Measurements from ENCODE around the gene ACADVL.

The ACADVL gene

DNA sequence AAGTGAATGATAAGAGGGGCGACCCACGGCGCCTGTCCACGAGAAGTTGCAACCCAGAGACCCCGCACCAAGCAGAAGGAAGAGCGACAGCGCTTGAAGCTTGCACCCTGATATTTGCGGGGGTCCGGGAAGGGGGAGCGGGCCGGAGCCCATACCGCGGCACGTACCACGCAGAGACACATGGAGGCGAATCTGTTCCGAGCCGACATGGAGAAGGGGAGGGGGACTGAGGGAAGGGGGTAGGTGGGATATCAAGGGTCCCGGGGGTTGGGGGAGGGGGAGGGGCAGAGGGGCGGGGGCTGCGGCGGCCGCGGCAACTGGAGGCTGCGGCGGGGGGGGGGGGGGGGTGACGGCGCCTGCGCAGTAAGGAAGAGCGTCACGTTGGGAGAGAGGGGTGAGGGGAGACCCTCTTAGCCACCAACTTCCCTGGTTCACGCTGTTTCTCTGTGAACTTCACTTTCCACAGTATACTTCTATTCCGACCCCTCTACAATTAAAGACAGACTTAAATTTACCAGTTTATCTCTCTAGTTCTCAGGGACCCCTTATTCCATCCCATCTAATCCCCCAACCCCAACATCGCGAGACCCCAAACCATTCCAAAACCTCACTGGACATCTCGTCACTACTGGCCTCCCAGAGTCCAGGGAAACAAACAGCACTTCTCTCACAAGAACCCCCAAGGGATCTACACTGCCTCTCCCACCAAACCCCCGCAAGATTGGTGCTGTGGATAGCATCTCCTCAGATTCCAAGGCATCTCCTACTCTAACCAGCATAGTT, 8.1 kb upstream of the ACADVL start:
- no peak for DNase-seq (ENCODE audit: low spot score)
- POLR2A ChIA-PET (ENCODE audit: low non-redundant PET) = no interaction called here
- H3K27ac ChIP-seq = no peak overlapping the region
- TF ChIP-seq, protein P1, sequence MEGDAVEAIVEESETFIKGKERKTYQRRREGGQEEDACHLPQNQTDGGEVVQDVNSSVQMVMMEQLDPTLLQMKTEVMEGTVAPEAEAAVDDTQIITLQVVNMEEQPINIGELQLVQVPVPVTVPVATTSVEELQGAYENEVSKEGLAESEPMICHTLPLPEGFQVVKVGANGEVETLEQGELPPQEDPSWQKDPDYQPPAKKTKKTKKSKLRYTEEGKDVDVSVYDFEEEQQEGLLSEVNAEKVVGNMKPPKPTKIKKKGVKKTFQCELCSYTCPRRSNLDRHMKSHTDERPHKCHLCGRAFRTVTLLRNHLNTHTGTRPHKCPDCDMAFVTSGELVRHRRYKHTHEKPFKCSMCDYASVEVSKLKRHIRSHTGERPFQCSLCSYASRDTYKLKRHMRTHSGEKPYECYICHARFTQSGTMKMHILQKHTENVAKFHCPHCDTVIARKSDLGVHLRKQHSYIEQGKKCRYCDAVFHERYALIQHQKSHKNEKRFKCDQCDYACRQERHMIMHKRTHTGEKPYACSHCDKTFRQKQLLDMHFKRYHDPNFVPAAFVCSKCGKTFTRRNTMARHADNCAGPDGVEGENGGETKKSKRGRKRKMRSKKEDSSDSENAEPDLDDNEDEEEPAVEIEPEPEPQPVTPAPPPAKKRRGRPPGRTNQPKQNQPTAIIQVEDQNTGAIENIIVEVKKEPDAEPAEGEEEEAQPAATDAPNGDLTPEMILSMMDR (conservative IDR thresholded peaks at IDR 0.05; ENCODE audit: low read depth) = no peak
- CTCF ChIA-PET = no interaction called here

DNA sequence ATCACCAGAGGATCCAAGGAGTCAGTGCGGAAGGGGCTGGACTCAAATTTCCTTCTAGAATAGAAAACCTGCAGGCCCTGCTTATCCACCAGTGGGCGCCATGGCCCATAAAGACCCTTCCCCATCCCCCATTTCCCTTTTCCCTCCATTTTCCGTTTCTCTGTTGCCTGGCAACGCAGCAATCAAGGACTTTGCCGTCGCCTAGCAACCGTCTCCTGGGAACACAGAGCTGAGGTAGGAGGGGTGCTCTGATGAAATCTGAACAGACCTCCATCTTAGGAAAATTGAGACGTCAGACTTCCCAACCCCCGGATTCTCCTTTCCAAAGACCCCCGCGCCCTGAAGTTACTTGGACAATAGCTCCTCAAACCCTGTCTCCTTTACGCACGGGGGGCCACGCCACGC, 5.8 kb upstream of the ACADVL start:
- peak overlapping the region; percentile 99 for H3K27ac ChIP-seq
- peak; percentile 73 for DNase-seq (ENCODE audit: low spot score)
- TF ChIP-seq, protein P1 (conservative IDR thresholded peaks at IDR 0.05; ENCODE audit: low read depth) = no peak
- ChIA-PET CTCF (no interaction called here), POLR2A (ENCODE audit: low non-redundant PET) (no interaction called here)

DNA sequence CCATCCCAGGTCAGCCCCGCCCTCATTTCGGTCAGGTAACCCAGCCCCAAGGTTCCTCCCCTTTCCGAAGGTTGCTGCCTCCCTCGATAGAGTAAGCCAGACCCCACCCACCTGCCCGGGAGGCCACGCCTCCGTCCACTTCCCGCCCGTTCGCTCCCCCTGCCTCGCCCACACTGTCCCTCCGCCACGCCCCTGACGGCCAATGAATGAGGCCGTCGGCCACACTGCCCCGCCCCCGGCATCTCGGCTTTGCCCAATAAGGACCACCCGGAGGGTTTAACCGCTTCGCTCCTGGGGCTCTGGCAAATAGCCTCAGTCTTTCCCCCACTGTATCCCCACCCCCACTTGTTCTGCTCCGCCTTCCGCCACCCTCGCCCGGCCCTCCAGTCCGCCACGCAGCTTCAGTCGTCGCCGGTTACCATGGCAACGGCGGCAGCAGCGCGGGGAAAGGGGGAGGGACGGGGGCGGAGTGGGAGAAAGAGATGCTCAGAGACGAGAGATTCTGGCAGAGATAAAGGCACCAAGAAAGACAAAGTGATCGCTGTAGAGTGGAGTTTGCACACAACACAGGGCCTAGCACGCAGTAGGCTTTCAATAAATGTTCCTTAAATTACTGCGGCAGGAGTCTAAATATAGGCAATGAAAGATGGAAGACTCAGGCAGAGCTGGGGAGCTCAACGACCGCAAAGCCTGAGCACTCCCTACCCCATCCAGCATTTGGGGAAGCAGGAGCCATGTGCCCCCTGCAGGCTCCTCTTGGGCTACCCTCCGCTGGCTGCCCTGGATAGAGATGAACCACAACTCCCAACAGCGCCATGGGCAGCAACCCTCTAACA, 5.2 kb upstream of the ACADVL start:
- peak; percentile 98 for DNase-seq (ENCODE audit: low spot score)
- ChIA-PET POLR2A (ENCODE audit: low non-redundant PET) (no interaction called here), CTCF (interaction anchor here (0.6 kb wide), 1 partner anchor 101 kb away, joined by 3 read pairs; no protein-coding TSS in a partner anchor)
- peak overlapping the region; percentile 99 for H3K27ac ChIP-seq
- TF ChIP-seq, protein P1 (conservative IDR thresholded peaks at IDR 0.05; ENCODE audit: low read depth) = peak; percentile 60

DNA sequence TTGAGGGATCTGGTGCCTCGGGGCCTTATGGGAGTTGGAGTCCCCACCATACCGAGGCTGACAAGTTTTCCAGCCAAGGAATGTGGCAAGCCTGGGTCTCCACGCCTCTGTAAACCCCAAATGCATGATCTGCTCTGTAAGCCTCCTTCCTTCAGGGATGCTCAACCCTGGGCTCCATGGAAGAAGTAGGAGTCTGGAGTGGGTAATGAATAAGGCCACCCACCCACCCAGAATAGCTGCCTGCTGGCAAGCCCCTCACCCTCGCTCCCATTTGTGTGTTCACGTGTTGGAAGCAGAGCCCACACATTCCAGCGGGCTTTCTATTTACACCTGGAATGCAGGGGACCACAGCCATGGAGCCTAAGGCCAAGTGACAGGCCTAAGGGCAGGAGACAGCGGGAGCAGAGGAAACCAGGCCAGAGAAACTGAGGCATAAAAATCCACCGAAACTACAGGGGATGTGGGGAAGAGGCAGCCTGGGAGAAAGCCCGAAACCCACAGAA, 4.6 kb upstream of the ACADVL start:
- TF ChIP-seq, protein P1 (conservative IDR thresholded peaks at IDR 0.05; ENCODE audit: low read depth) = no peak
- H3K27ac ChIP-seq = peak overlapping the region; percentile 99
- ChIA-PET POLR2A (ENCODE audit: low non-redundant PET) (no interaction called here), CTCF (interaction anchor here (0.6 to 1.4 kb wide), 2 partner anchors 102 to 169 kb away, joined by 3 to 4 read pairs; no protein-coding TSS in a partner anchor)
- peak; percentile 94 for DNase-seq (ENCODE audit: low spot score)

DNA sequence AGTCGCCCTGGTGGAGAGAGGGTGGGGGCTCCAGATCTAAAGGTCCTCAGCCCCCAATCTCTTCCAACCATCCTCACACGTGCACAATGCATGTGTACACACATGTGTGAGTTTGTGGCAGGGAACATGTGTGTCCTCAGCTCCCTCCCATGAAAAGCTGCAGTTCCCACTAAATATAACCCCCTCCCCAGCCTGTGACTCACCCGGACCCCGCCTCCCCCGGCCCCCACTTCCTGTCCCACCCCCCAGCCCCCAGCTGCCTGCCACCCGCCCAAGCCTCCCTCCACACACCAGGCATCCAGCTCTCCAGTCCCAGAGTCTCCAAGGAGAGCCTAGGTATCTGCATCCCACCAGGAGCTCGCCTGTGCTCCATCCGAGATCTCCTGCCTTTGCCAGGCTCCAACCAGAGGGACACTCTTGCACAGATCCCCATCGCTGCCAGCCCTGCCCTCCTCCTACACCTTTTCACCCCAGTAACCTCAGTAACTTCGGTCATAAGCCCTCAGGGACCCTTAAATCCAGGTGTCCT, 4.0 kb upstream of the ACADVL start:
- ChIA-PET CTCF (interaction anchor here (1.4 kb wide), 1 partner anchor 170 kb away, joined by 4 read pairs; no protein-coding TSS in a partner anchor), POLR2A (ENCODE audit: low non-redundant PET) (no interaction called here)
- TF ChIP-seq, protein P1 (conservative IDR thresholded peaks at IDR 0.05; ENCODE audit: low read depth) = no peak
- H3K27ac ChIP-seq = peak overlapping the region; percentile 99
- DNase-seq (ENCODE audit: low spot score) = no peak
